Activated CD8-positive, alpha-beta memory T cell treated with anti-CD3 and anti-CD28 coated beads, Interleukin-2, amount 50 U/mL, for 4 hours (primary cell): Measurements from ENCODE around the gene PAGE1.
"Not testable (repeated sequence)": the region's sequence is repeated elsewhere in the genome, so short reads cannot be mapped to it uniquely, and the experiment has no call there.

Experiments used
- DNase-seq: peaks from one replicate; pipeline ENCODE4 v3.0.0-alpha.2; 2020

PAGE1 gene, protein sequence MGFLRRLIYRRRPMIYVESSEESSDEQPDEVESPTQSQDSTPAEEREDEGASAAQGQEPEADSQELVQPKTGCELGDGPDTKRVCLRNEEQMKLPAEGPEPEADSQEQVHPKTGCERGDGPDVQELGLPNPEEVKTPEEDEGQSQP

DNA sequence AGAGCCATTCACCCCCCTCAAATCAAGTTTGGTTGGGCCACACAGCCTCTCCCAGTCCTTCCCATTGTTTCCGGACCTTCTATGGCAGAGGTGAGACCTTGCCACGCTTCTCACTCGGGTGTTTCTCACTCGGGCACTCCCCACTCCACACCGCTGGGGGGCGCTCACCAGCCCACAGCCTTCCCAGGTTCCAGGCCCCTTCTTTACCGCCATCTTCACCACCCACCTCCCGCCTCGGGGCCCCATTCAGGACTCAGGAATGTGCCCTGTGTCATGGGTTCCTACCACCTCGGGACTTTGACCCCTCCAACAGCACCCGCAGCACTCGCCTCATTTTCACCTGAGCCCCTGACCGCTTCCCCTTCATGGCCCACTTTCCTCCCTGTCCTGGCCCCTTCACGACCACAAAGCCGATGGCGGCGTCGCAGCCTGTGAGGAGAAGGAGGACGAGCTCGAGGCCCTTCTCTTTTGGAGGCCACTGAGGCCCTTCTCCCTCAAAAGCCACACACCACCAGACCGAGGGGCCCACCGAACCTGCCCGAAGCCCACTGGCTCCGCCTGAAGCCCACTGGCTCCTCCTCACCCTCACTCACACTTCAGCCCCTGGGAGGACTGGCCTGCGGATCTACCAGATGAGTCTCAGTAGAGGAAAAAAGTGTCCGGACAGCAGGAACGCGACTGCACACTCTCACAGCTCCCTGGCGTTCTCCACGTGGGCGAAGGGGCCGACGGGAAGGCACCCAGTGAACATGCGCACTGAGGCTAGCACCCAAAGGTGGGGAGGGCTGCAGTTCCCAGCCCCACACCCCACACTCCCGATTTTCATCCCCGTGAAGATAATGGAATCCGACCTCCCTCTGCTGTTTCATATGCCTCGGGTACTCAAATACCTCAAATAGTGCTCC lies at the start of gene PAGE1:
Gene PAGE1, minus strand, starts transcription at position 709 of the 905 bp plus-strand sequence. CDS start 1,214 bp downstream, outside the sequence.
- DNase-seq: no peak

DNA sequence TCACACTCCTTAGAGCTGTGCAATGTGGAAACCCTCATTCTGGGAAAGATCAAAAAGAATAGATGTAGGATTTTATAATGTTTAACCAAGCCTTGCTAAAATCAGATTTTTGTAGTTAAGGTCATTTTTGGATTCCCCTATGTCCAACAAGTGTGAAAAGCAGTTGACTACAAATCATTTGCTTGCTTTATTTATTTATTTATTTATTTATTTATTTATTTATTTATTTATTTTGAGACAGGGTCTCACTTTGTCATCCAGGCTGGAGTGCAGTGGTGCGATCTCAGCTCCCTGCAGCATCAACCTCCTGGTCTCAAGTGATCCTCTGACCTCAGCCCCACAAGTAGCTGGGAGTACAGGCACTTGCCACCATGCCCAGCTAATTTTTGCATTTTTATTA lies 45.7 kb upstream of the PAGE1 start:
- DNase-seq: not testable (repeated sequence)

DNA sequence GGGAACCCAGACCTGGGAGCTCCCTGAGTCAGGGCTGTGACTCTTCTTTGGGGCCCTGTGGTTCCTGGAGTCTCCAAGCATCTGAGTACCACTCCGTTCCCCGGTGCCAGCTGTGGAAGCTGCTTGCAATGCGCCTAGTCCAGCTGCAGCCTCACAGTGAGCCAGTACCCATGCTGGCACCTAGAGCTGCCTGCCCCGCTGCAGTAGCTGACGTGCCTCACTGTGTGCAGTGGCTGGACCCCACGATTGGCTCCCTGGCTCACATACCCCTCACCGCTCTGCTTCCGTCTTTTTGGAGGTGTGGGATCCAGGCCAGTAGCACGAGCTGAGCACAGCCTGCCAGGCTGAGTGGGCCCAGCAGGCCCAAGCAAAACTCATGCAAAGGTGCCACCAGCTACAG lies 32.1 kb upstream of the PAGE1 start:
- DNase-seq: no peak

GRCh38 chrX:49726966-49727365 lies 31.2 kb upstream of the PAGE1 start:
- no peak for DNase-seq

- DNase-seq: no peak
Observed at GRCh38 chrX:49725923-49726904, 30.4 kb upstream of the PAGE1 start.

DNA sequence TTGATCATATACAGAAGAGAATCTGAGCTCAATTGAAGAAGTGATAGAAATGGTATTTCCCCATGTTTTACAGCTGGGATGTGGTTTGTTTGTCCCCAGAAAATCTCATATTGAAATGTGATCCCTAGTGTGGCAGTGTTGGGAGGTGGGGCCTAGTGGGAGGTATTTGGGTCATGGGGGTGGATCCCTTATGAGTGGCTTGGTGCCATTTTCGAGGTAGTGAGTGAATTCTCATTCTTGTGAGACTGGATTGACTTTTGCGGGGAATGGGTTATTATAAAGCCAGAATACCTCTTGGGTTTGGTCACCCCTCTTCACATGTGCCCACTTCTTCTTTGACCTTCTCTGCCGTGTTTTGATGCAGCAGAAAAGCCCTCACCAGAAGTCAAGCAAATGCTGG lies 29.6 kb upstream of the PAGE1 start:
- DNase-seq: no peak

GRCh38 chrX:49720106-49720505 lies 24.3 kb upstream of the PAGE1 start:
- DNase-seq: not testable (repeated sequence)

DNA sequence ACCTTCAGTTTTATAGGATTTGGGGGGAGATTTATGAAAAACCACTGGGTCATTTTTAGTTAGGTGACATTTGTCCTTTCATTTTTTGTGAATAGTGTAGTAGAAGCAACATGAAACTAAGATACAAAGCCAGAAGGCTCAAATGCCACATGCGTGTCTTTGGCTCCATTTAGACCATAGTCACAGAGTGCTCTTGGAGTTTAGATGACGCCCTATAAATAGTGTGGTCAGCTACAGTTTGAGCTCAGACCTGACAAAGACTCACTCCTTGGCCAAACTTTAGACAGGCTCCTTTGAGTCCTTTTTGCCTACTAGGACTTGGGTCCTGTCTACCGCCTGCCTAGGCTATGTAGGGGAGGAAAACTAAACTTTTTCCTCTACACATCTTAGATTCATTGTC lies 16.8 kb upstream of the PAGE1 start:
- no peak for DNase-seq

DNA sequence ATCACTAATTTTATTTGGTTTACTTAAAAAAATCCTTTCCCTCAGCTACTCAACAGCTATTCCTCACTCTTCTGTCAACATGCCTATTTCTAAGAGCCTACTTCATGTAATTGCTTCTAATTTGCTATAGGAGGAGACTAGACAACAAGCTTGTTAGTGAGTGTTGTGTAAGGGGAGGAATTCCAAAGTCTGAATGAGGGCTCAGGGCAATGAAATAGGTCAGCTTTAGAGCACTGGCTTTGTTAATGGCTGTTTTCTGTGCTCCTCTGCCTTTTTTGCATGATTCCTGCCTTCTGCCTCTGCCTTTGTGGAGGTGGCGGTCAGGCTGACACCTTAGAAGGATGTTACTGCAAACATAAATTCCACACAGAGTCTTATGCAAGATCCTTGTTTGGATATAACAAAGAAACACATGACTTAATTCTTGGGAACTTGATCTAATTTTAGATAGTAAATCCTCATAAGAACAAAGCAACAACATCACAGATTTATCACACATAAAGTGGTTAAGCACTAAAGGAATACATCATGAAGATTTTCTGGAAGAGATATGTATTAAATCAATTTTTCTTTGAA lies 15.0 kb upstream of the PAGE1 start:
- DNase-seq: no peak

DNA sequence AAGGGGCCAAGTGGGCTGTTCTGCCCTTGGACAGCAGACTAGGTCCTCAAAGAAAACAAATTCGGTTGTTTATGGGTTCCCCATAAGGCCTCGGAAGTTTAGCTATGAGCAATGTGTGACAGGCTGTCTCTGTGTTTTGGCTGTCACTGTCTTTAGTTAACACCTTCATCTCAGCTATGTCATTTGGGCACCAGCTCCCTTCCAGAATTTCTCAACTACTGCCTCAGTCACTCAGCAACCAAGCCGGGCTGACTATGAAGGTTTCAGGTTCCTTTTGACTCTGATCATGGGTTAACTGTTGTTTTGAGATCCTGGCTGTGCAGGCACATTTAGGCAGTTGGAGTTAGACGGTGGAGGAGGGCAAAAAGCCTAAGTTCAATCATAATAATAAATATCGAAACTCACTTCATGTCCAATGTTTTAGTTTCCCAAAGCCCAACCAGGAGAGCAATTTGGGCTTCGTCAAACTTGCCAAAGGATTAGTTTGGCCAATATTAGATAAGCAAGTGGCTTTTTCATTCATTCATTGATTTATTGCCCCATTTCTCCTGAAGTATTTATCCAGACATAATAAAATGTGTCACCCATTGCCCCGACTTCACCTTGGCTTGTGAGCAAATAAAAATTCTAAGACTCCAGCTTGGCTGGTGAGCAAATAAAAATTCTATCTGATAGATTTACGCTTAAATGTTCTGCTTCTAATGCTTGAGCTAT lies 9.1 kb upstream of the PAGE1 start:
- DNase-seq: no peak

GRCh38 chrX:49701933-49702332 lies 6.1 kb upstream of the PAGE1 start:
- no peak for DNase-seq

GRCh38 chrX:49701323-49701722 lies 5.5 kb upstream of the PAGE1 start:
- DNase-seq: no peak

DNA sequence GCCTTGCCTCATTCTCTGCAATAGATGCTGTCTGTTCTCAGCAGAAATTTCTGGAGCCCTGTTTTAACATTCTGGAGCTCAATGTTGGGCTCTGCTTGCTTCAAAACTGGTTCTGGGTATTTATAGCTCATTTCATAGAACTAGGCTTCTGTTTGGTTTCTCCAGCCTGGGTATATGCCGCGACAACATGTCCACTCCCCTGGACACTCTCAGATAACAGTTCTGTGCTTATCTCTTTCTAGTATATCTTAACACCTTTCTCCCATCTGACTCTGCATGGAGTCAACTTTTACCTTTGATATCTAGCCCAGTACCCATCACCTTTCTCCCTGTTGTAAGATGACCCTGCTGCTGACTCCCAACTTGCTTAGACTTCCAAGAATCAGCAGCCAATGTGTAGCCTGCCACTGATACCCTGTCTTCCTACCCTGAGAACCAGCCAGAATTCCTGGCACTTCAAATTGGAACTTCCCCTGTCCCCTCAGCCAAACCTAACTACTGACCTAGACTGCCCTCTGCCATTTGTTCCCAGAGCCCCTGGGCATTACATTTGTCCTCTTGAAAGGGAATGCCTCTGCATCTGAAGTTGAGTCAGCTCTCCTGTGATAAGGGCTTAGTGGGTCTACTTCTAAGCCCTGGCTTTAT lies 20.6 kb downstream of the PAGE1 start:
- DNase-seq: no peak

DNA sequence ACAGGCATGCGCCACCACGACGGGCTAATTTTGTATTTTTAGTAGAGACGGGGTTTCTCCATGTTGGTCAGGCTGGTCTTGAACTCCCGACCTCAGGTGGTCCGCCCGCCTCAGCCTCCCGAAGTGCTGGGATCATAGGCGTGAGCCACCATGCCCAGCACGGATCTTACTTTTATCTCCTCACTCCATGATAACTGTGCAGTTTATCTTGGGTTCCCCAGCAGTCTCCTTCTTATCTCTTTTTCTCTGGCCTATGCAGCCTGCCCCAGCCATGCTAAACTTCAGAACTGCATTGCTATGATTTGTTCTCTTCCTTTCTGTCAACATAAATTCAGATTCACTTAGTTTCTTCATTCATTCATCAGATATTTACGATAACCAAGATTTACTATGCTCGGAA lies 22.4 kb downstream of the PAGE1 start:
- DNase-seq: no peak

DNA sequence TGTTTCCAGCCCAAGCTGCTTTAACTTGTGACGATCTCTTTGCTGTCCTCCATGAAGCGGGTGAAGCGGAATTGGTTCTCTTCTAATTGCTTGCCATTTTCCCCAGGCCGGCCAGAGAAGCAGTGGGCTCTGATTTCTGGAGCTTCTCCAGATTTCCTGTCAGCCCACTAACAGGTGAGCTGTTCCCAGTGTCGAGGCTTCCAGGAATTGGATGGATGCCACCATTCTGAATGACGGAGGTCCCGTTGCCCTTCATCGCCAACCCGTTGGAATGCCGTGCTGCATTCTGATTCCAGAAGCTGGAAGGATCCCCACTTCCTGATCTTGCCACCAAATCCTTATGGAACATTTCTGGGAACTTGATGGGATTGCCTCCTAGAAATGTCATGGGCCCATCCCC lies 31.0 kb downstream of the PAGE1 start:
- DNase-seq: no peak

- no peak for DNase-seq
Observed at GRCh38 chrX:49661881-49662280, 33.9 kb downstream of the PAGE1 start.

GRCh38 chrX:49659771-49660170 lies 36.0 kb downstream of the PAGE1 start:
- DNase-seq: no peak

GRCh38 chrX:49656533-49656932 lies 39.3 kb downstream of the PAGE1 start:
- DNase-seq: no peak

DNA sequence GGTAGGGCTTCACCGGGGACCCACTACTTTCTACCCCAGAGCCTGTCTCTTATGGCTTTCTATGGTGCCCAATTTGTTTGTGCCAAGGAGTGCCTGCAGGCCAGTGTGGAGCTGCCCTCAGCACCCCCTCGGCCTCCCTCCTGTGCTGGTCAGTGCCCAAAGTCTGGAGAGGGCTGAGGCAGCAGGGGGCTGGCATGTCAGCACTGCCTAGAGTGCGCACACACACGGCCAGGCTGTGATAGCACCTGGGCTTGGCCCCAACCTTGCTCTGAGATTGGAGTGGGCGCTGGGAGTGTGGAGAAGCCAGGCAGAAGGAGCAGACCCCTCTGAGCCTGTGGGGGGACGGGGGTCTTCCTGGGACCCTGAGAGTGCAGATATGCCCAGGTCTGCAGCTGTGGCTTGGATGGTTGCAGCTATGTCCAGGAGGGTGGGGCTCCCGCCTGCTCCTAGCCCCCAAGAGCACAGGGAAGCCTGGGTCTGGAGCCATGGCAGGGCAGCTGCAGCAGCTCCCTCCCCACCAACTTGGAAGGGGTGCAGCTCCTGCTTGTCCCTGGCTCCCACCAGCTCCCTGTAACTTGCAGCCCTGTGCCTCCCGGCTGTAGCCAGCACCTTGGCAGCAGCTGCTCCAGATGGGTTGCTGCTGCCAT lies 50.7 kb downstream of the PAGE1 start:
- DNase-seq: no peak
